ENCODE data around the gene EXOC6. TPM values are rescaled to one million over a fixed set of nuclear protein-coding genes. Genes with fewer than 3 reads are reported as not detected.
A peak's percentile ranks its signal among the peaks of the same experiment; 100 is the strongest.

EXOC6 gene
- total RNA-seq, 4 donors from 2014 or later: 9.8 to 25.9 (median 10.9) TPM

- DNase-seq (ENCODE audit: low spot score) (no peak), ATAC-seq (ENCODE audit: low FRiP score) (no peak)
- TF ChIP-seq CTCF (IDR thresholded peaks at IDR 0.05): no peak
Observed at GRCh38 chr10:92845921-92846320, 2.4 kb upstream of the EXOC6 start.

DNA sequence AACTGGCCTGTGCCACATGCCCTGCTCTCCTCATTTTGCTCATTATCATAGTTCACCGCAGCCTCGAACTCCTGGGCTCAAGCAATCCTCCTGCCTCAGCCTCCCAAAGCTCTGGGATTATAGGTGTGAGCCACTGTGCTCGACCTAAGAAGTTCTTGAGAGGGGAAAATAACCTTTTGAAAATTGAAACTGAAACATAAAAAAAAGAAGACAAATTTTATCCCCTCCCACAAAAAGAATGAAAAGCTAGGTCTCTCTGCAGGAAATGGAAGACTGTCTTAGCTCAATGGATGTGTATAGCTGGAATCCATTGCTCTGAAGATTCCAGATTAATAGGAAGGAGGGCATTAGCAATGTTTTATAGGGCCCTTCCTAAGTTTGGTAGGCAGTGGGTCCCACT, 2.0 kb upstream of the EXOC6 start:
- ATAC-seq (ENCODE audit: low FRiP score) (no peak), DNase-seq (ENCODE audit: low spot score) (no peak)
- TF ChIP-seq CTCF (IDR thresholded peaks at IDR 0.05): no peak

GRCh38 chr10:92846854-92847201, 1.5 kb upstream of the EXOC6 start:
- ATAC-seq (ENCODE audit: low FRiP score): no peak
- no peak for TF ChIP-seq CTCF (IDR thresholded peaks at IDR 0.05)
- no peak for DNase-seq (ENCODE audit: low spot score)

DNA sequence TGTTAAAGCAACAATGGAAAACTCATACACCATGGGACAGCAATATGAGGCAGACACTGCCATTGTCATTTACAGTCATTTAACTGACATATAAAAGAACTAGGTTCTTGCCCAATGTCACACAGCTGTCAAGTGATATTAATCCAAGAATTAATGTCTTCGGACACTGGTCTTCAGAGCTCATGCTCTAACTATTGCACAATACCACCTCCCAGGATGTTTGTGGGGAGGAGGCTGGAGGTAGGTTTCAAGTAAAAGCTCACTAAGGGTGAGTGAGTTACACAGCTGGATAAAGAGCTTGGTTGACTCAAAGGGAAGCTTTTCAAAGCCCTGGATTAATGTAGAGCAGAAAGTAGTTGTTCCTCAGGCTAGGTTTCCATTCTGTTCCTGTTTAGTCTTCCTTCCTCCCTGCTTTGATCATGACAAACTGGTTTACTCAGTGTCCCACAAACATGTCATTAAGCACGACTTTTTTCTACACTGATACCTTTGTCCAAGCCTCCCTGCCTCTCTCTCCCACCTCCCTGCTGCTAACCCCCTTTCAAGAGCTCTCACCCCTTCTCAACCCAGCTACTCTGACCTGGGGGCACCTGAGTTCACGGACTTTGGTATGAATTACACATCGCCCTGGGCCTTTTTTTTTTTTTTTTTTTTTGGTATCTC, 987 bp upstream of the EXOC6 start:
- DNase-seq (ENCODE audit: low spot score): no peak
- TF ChIP-seq CTCF (IDR thresholded peaks at IDR 0.05): no peak
- ATAC-seq (ENCODE audit: low FRiP score): no peak

DNA sequence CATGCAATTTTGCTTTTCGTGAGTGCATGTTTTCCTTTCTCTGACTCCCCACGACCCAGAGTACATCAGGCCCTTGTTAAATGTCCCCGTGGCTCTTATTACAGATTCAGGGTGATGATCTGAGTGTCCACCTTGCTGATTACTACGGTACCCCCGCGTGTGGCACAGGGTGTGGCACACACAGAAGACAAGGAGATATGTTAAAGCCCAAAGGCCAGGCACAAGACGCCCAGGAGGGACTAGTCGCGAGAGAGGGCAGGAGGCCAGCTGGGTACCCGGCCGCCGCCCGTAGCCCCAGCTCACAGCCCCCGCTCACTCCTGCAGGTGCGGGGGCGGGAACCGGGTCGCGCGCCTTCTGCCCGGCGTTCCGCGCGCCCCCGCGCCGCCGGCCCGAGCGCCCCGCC, 281 bp upstream of the EXOC6 start:
- ATAC-seq (ENCODE audit: low FRiP score) (peak; percentile 73), DNase-seq (ENCODE audit: low spot score) (no peak)
- TF ChIP-seq CTCF (IDR thresholded peaks at IDR 0.05): no peak

DNA sequence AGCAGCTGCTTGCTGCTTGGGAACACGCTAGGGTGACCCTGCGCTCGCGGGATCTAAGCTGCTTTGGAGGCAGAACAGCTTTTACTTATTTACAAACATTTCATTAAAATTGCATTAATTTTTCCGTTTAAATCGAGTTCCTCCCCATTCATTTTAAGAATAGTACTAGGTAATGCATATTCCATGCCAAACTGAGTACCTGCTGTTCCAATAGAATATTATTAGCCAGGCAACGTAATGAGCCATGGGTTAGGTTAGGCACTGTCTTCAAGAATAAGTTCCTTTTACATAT, 860 bp downstream of the EXOC6 start:
- DNase-seq (ENCODE audit: low spot score) (no peak), ATAC-seq (ENCODE audit: low FRiP score) (no peak)
- no peak for TF ChIP-seq CTCF (IDR thresholded peaks at IDR 0.05)

DNA sequence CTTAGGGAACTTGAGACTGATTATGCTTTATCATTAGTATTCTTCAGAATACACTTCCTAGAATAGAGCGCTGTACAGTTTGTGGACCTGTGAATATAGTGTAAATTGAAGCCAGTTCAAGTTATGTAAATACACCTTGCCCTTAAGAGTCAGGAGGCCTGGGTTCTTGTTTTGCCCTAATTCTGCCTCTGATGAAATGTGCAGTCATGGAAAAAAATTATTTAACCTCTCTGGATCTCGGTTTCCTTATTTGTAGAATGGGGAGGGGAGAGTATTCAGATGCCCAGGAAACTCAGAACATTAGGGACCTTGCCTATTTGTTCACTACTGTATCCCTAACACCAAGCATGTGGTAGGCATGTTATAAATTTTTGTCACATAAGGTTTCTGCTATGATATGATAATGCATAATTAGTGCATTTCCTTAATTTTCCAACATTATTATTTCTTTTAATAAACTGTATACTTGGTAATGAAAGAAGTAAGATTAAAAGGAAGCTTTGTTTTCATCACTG, 1.3 kb downstream of the EXOC6 start:
- no peak for TF ChIP-seq CTCF (IDR thresholded peaks at IDR 0.05)
- DNase-seq (ENCODE audit: low spot score) (no peak), ATAC-seq (ENCODE audit: low FRiP score) (no peak)

Measured in omental fat pad (tissue), 4 donors.